WI38 (cell line): ENCODE measurements around the gene PIN1.

ENCODE experiments used
- H3K4me3 ChIP-seq: 2 replicates; pipeline ENCODE4 v1.5.1; 2011; ENCODE audit warnings: low read depth, mild to moderate bottlenecking, control low read depth, low read length
- CTCF ChIP-seq: IDR thresholded peaks from 2 replicates; pipeline ENCODE4 v1.5.1; 2012; ENCODE audit warnings: low read depth, mild to moderate bottlenecking, control low read depth, low read length

PIN1 gene

GRCh38 chr19:9819596-9819909 is 15.6 kb upstream of the PIN1 start:
- peak overlapping the region; percentile 42 for H3K4me3 ChIP-seq

GRCh38 chr19:9820034-9820433 is 15.1 kb upstream of the PIN1 start:
- peak overlapping the region; percentile 42 for H3K4me3 ChIP-seq

More at GRCh38 chr19:9819596-9819909, 15.6 kb upstream of the PIN1 start:
- TF ChIP-seq CTCF, result no peak

- TF ChIP-seq CTCF, result no peak
- H3K4me3 ChIP-seq, result no peak overlapping the region
Measured at GRCh38 chr19:9823816-9824215, 11.3 kb upstream of the PIN1 start.

- no peak for TF ChIP-seq CTCF
- peak within 1 kb of the TSS; percentile 83 for H3K4me3 ChIP-seq
Measured at GRCh38 chr19:9827289-9828238, 7.6 kb upstream of the PIN1 start, which contains the start of gene UBL5. UBL5 (plus strand) TSS chr19:9827918; CDS start chr19:9828338, 420 bp downstream.

GRCh38 chr19:9828551-9829063 is 6.5 kb upstream of the PIN1 start:
- no peak for TF ChIP-seq CTCF

GRCh38 chr19:9834307-9834725 is 802 bp upstream of the PIN1 start:
- TF ChIP-seq CTCF, result no peak
- H3K4me3 ChIP-seq, result peak overlapping the region; percentile 73

More at GRCh38 chr19:9828551-9829063, 6.5 kb upstream of the PIN1 start:
- peak overlapping the region; percentile 83 for H3K4me3 ChIP-seq

- peak overlapping the region; percentile 93 for H3K4me3 ChIP-seq
- TF ChIP-seq CTCF, result no peak
Measured at GRCh38 chr19:9835507-9835949, 410 bp downstream of the PIN1 start.
